NCI-H2196 treated with DMSO at 0.1 percent for 48 hours (cell line): ENCODE measurements around the gene EDA.
A peak's percentile ranks its signal among the peaks of the same experiment; 100 is the strongest.

Experiments used
- DNase-seq: peaks from one replicate; lab custom pipeline; 2025; ENCODE audit not compliant: unreplicated experiment; lab: John Stamatoyannopoulos, UW

Gene EDA

DNA sequence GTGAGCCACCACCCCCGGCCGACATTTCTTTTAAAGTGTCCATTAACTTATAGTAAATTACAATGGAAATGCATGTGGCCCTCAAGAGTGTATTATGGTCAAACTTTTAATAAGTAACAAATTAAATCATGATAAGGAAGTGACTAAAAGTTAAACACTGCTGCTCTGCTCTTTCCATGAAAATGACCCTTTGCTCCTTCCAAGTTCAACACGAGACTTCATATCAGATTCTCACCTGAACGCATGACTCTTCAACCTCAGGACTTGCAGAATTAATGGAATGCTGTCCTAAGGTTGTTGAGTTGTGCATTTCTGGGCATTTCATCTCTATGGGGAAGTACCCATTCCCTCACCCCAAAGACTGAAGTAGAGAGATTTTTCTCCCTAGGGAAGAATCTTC lies 406.7 kb downstream of the EDA start:
- no peak for DNase-seq

DNA sequence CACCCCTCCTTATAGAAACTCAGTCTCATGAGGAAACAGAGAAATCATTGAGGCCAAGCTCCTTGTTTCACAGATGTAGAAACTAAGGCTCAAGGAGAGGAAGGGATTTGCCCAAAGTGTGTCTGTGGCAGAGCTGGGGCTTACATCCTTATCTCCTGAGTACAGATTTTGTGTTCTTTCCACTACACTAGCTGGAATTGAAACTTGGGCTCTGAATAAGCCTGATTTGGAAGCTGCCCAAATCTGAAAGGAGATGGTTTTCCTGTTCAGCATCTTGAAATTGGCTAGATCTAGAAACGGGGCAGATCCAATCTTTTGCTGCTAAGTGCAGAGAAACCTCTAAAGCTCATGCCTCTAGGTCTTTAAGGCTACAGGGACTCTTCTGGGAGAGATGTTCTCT lies 409.6 kb downstream of the EDA start:
- DNase-seq: no peak

DNA sequence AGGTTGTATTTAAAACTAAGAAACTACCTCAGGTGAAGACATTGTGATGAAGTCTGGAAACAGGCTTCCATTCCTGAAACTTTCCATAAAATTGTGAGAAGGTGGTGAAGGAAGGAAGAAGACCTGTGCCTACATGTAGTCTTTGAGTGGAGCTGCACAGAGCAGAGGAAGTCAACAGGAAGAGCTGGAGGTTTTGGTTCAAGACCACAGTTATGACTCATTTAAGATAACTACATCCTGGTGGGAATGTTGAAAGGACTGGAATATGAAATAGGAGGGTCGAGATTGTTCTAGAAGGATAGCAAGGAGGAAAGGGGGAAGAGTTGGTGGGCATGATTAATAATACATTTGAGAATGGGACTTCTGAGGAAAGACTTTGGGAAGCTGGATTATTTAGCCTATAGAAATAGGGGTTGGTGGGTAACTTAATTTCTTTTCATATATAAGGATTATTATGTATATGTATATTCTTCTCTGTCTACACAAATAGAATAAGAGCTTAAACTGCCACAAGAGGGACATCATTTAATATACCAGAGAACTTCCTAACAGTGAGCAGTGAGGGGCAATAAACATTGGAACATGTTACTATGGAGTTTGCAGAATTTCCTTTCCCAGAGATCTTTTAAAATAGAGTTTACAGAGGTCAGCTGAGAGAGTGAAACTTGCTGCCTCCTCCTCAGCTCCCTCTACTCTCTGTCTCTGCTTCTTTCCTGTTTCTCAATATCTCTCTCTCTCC lies 410.4 kb downstream of the EDA start:
- no peak for DNase-seq

DNA sequence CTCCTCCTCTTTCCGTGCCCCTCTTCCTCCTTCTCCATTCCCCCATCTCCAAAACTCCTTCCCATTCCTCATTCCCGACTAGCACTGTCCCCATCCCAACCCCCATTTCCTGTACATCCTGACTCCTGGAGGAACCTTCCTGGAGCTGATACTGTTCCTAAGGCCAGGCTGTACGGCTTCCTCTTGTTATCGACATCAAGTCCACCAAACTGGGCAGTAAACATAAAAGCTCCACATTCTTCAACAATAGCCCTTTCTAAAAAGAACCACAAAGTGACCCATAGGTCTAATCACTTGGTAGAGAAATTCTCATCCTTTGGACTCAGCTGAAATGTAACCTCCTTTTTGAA lies 410.9 kb downstream of the EDA start:
- no peak for DNase-seq

DNA sequence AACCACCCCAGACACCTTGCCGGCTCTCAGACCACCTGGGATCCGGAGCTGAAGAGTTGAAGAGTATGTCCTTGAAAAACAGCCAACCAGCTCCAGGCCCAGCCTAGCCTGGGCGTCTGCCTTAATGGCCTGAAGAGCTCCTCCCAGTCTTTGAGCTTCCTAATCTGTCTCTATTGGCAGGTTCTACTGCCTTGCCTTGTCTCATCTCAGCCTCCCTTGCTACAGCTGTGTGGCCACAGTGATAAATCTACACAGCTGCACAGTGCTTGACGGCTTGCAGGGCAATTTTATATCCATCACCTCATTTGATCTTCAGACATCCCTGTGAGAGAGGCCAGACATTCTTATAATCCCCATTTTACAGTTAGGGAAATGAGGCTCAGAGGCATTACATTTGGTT lies 413.9 kb downstream of the EDA start:
- no peak for DNase-seq

DNA sequence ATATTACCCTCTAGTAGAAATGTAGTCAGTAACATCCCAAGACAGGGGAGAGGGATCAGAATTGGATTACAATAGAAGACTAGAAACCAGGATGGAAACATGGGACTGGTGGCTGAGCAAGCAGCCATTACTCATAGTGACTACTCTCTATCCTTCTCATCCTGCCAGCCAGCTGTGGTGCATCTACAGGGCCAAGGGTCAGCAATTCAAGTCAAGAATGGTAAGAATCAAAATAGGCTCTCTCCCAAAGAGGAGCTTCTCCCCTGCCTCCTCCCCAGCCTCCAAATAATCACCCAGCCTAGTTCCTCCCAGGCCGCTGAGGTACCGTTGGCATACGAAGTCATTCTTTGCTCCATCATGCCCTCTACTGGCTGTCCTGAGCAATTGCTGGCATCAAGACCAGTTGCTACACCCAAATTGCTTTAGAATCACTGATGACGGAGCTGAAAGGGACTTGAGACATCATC lies 414.4 kb downstream of the EDA start:
- DNase-seq: peak; percentile 26

DNA sequence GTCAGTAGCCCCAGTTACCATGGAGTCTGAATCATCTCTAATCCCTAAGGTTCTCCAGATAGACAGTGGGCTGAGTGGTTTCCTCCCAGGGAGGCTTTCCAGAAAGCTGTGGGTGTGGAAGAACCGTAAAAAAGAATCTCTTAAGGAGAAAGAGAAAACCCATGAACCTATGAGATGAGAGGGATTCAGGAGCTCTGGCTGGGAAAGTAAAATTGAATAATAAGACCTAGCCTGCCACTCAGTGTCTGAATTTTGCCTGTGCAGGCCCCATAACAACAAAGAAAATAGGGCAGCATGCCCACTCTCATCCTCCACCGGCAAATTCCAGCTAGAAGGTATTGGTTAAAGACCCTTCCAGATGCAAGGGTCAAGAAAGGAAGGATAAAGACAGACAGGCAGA lies 416.9 kb downstream of the EDA start:
- DNase-seq: no peak

DNA sequence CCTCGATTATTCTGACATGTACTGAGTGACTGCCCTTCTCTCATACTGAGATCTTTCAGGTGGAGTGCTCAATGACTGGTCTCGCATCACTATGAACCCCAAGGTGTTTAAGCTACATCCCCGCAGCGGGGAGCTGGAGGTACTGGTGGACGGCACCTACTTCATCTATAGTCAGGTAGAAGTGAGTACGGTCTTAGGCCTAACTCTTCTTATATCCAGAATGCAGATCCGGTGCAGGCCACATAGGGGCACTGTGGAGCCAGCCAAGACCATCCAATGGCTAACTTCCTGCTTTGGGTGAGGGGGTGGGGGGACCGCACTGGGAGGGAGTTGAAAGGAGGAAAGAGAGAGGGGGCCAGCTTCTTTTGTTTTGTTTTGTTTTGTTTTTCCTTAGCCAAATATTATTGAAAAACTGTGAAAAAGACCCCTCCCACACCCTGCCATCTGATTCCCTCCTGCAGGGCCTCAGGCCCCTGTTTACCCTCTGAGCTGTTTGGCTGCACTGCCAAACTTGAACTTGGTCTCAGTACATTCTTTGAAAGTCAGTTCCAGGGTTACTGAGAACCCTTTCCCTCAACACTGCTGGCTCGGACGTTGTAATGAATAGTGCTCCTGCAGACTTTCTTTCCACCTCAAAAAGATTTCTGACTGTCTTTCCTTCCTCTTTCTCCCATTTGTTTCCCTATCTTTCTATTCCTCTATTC lies 417.6 kb downstream of the EDA start:
- no peak for DNase-seq

DNA sequence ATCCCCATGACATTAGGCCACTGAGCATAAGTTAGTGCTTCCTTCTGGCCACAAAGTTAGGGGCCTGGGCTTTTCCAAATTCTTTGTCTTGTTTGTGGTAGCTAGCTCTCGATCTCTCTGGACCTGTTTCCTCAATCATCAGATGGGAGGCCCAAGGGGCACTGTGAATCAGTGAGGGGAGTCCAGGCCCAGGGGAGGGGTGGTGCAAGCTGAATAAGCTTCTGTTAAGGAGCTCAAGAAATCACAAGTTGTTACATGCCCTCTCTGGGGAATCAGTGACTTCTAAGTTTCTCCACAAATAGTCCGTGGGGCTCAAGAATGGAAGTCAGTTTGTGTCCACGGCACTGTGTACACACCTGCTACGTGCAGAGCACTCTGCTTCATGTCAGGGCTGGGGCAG lies 418.7 kb downstream of the EDA start:
- no peak for DNase-seq

DNA sequence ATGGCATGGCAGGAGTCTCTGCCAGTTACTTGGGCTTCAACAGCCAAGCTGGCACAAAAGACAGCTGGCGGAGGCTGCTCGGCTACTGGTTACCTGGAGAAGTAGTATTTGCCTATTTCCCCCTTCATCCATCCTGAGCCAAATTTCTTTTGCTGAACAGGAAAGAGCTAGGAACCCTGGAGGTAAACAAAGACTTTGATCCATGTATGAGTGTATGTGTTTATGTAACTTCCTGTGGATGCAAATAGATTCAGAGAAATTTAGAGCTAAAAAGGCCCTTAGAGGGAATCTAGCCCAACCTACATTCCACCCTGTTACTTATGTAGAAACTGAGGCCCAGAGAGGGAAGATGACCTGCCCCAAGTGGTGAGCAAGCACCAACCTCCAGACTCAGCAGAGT lies 422.6 kb downstream of the EDA start:
- DNase-seq: no peak

DNA sequence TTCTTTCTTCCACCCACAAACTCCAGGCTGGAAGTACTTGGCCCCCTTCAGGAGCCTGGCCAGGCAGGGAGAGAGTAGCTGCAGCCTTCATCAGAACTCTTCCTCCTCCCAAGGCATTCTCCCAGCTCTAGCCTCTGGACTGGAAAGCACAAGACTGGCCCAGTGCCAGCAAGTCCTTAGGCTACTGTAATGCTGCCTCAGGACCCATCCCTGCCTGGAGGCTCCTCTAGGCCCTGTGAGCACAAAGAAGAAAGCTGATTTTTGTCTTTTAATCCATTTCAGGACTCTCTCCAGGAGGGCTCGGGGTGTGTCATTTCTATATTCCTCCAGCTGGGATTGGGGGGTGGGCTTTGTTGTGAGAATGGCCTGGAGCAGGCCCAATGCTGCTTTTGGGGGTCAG lies 423.0 kb downstream of the EDA start:
- no peak for DNase-seq

DNA sequence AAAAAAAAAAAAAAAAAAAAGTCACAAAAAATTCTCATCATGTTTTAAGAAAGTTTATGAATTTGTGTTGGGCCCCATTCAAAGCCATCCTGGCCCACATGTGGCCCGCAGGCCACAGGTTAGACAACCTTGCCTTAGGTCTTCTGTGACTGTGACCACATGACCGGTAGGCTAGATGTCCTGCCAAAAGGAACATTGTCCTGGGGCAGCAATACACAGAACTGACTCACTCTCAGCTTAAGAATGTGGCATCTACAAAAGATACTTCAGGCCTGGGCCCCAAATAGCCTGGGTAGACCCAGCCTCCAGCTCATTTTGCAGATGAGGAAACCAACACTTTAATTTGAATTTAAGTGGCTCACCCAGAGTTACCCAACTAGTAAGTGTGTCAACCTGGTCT lies 423.8 kb downstream of the EDA start:
- no peak for DNase-seq

DNA sequence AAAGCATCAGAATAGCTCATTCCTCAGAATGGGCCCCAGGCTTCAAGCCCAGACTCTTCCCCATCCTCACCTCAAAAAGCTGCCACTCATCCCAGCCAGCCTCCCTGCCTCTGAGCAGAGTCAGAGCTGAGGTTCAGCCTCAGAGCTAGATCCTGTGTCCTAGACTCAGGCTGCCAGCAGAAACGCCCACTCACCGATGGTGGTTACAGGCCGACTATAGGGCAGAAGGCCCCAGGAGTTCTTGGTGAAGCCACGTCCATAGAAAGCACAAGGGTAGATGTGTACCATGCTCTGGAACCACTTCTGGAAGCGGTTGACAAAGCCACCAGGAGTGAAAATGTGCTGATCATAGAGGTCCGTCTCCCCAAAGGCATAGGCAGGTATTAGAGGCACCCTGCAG lies 426.1 kb downstream of the EDA start:
- no peak for DNase-seq

DNA sequence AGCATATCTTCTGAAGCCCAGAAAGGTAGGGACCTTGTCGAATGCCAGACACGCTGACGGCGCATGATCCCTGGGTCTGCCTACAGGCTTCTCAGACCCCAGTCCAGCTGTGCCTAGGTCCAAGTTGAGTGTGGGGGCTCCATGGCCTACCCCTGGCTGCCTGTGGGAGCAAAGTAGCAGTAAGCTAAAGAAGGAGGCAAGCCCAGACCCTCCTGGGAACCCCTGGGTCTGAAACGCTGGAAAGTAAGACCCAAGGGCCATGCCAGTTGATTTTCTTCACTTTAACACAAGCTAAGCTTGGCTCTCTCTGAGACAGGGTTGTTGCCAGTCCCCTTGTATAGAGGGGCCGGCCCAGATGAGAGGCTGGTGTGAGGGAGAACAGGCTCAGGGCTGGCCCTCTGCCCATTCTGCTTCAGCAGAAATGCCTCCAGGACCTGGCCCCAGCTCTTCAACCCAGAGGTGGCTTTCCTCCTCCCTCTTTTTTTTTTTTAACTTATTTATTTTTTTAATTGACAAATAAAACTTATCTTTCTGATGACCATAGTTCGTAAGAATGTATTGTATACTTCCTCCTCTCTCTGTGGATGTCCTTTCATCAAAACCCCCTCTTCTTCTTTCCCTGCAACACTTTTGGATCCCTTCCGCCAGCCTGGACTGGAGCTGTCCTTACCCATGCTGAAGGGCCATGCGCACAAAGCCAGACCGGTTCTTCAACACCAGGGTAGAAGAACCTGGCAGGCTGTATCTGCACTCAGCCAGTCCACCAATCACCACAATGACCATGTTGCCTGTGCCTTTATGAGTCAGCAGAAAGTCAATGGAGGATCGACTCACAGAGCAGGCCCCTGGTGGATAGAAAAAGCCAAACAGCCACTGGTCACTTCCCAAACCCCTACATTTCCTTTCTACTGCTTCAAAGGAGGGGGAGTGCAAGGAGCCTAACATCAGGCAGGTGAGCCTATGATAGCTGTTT lies 426.8 kb downstream of the EDA start:
- DNase-seq: no peak

DNA sequence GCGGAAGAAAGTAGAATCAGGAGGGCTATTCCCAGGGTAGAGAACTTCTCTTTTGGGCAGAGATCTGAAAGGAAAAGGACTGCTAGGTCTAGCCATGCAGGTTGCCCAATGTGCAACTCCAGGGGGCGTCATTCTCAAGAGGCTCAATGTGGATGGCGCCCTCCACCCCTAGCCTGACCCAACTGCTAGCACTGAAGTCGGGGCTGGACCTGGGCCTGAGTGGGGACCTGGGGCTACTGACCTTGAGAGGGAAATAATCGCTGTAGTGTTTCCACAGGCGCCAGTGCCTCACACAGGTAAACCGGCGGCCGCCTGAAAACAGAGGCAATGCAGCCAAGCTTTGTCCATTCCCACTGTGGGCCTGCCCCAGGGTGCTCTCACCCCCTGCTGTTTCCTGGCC lies 427.8 kb downstream of the EDA start:
- DNase-seq: no peak

DNA sequence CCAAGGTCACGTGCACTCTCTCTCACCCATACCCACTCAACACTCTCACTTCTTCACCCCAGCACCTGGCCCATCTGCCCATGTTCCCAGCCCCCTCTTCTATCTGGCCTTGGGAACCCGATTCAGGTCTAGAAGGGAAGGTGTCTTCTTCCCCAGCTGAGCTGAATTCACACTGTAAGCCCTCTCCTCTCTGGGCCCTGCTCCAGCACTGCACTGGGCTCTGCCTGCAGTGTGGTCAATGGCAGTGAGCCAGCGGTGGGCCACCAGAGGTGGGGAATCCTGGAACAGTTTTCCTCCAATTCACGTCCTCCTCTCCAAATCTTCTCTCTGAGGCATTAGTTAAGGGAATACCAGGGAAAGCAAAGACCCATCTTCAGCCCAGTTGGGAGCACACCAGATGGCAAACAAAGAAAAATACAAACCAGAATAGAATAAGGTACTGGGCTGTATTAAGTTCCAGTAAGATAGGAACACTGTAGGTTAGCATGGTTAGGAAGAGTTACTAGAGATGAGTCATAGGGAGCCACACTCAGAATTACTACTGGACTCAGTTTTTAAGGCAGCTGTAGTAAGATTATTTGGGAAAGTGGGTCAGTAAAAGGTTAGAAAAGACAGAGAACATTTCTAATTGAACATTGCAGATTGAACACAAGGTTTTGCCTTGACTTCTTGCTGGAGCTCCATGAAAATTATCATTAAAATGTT lies 428.8 kb downstream of the EDA start:
- no peak for DNase-seq

DNA sequence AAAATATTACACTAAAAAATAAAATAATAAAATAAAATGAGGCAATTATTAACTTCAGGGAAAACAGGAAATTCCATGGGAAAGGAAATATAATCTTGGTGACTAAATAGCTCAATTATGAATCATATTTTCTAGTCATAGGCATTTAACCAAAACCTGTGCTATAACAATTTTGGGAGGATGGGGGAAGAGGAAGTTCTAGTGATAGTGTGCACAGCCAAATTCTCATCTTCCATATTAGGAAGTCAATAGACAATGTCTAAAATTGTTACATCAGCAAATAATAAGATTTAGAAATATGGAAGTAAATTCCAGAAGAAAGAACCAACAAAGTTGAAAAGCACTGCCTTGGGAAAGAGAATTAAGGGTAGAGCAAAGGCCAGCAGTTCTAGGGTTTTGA lies 431.1 kb downstream of the EDA start:
- no peak for DNase-seq

DNA sequence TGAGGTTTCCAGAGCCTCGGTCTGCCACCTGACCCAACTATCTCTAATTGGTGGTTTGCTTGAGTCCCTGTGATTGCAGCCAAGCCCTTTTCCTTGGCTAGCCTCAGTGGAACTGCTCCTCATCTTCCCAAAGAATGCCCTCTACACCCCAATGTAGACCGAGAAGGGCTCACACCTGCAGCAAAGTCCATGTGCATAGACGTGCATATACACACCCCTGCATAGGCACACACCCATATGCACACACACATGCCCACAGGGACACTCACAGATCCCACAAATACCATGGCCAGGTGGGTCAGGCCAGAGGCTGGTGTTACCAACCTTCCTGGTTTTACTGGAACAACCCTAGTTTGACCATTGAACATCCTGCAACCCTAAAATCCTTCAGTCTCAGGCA lies 433.5 kb downstream of the EDA start:
- no peak for DNase-seq

DNA sequence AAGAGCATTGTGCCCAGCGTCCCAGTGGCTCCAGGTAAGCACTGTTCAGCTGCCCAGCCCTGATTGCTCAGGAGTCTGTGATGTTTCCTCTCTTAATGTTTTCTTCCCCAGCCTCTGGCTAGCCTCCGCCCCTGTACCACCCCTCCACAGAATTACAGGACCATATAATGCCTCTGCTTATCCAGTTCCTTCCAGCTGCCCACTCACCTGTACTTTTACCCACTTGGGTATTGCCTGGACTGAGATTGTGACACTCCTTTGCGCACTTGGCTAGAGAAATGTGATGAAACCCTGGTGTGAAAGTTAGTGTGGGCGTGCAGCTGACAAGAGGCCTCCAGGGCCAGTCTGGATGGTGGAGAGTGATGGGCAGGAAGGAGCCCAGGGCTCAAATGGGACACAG lies 434.0 kb downstream of the EDA start, which contains the start of gene AWAT2:
Gene AWAT2 (minus strand): TSS at position 14 of the 400 bp plus-strand sequence. CDS start 6 bp downstream, at position 8.
- DNase-seq: no peak

DNA sequence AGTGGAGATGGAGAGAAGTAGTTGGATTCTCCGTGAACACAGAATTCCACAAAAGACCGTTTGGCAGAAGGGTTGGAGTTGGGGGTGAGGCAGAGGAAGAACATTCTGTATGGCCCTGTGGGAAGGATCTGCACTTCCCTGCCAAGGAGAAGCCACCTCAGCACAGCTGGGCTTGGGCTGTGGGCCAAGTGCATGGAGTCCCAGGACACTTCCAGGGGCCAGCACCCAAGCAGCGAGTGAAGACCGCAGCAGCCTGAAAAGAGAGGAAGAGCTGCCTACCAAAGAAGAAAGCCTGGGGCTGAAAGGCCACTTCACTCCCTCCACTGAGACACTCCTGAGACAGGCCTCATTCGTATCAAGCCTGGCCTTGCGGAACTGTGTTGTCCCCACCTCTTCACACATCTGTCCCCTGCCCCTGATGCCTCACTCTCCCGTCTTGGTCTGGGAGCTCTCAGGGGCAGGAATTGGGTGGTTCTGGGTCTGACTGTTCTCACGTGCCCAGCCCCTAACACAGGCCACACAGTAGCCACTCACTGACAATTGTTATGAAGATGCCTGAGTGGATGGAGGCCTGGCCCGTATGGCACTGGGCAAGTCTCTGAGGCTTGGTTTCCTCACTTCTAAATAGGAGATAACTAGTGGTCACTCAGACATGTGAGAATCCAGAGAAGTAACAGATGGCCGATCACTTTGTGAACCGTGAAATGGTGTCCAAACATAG lies 437.1 kb downstream of the EDA start:
- no peak for DNase-seq
